Measurements from ENCODE around the gene TBCD. TPM values are rescaled to one million over a fixed set of nuclear protein-coding genes. Genes with fewer than 3 reads are reported as not detected.
A peak's percentile ranks its signal among the peaks of the same experiment; 100 is the strongest.

Gene TBCD
- total RNA-seq, 1 donor from 2014 or later: 59.8 TPM

- Mint-ChIP-seq H3K36me3 (ENCODE audit: low read depth) (peaks cover 35% of the 10 kb centered on the region), H3K27ac (ENCODE audit: unreplicated experiment) (no peak overlapping the region), H3K27me3 (ENCODE audit: low read depth) (no peaks in the 10 kb centered on the region), H3K9me3 (ENCODE audit: low read depth) (no peaks in the 10 kb centered on the region), H3K4me1 (ENCODE audit: low read depth) (no peaks in the 10 kb centered on the region), H3K4me3 (ENCODE audit: unreplicated experiment) (no peak overlapping the region)
- DNase-seq (ENCODE audit: low spot score): peak; percentile 71
- TF ChIP-seq, protein P1, sequence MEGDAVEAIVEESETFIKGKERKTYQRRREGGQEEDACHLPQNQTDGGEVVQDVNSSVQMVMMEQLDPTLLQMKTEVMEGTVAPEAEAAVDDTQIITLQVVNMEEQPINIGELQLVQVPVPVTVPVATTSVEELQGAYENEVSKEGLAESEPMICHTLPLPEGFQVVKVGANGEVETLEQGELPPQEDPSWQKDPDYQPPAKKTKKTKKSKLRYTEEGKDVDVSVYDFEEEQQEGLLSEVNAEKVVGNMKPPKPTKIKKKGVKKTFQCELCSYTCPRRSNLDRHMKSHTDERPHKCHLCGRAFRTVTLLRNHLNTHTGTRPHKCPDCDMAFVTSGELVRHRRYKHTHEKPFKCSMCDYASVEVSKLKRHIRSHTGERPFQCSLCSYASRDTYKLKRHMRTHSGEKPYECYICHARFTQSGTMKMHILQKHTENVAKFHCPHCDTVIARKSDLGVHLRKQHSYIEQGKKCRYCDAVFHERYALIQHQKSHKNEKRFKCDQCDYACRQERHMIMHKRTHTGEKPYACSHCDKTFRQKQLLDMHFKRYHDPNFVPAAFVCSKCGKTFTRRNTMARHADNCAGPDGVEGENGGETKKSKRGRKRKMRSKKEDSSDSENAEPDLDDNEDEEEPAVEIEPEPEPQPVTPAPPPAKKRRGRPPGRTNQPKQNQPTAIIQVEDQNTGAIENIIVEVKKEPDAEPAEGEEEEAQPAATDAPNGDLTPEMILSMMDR (IDR thresholded peaks at IDR 0.05): no peak
Observed at GRCh38 chr17:82926716-82927115, 174.9 kb downstream of the TBCD start.

DNA sequence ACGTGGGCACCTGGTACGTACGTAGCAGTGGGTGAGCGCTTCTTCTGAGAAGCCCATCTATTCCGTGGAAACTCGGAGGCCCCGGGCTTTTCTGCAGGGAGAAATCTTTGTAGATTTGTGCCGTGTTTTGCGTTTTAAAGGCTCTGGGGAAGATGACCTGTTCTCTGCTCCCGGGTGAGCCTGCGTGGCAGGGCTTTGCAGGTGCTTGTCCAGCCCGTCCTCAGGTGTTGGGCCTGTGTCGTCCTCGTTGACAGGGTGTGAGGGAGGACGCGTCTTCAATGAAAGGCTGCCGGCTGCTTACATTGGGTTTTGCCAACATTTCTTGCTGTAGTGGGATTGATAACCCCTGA, 175.4 kb downstream of the TBCD start:
- H3K27me3 Mint-ChIP-seq (ENCODE audit: low read depth): no peaks in the 10 kb centered on the region
- H3K4me3 Mint-ChIP-seq (ENCODE audit: unreplicated experiment): no peak overlapping the region
- no peaks in the 10 kb centered on the region for H3K4me1 Mint-ChIP-seq (ENCODE audit: low read depth)
- no peaks in the 10 kb centered on the region for H3K9me3 Mint-ChIP-seq (ENCODE audit: low read depth)
- peak; percentile 38 for DNase-seq (ENCODE audit: low spot score)
- peaks cover 35% of the 10 kb centered on the region for H3K36me3 Mint-ChIP-seq (ENCODE audit: low read depth)
- TF ChIP-seq, protein P1 (IDR thresholded peaks at IDR 0.05): no peak
- no peak overlapping the region for H3K27ac Mint-ChIP-seq (ENCODE audit: unreplicated experiment)

DNA sequence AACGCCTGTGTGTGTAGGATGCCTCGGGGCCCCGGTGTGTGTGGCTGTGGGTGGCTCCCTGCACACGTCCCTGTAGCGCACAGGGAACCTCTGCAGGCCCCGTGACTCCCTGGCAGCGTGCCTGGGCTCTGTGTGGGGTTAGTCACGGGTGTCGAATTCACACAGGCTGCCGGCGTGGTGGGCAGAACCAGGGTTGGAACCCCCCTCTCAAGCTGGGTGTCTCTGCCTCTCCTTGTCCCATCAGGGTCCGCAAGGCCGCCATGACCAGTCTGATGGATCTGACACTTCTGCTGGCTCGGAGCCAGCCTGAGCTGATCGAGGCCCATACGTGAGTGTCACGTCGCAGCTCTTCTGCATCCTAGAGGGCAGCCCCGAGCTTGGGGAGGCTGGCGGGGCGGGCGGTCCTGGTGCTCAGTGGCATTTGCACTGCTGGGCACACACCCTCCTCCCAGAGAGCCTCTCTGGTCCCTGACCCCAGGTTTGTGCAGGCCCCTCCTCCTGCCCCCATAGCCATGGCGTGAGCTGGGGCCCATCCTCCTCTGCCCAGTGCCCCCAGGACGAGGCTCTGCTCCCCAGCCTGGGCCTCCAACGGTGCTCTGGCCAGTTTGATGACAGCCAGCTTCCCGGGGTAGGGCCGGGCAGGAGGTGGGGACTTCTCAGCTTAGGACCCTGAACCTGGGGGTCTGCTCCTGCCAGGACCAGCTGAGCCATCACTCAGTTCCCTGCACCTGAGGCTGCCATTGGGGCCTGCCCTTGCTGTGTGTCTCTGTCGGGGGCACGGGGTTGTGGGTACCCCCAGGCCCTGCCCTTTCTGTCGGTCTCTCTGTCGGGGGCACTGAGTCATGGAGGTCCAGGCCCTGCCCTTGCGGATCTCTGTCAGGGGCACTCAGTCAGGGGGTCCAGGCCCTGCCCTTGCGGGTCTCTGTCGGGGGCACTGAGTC, 176.1 kb downstream of the TBCD start:
- H3K27ac Mint-ChIP-seq (ENCODE audit: unreplicated experiment): no peak overlapping the region
- TF ChIP-seq, protein P1 (IDR thresholded peaks at IDR 0.05): no peak
- DNase-seq (ENCODE audit: low spot score): peak; percentile 87
- H3K4me3 Mint-ChIP-seq (ENCODE audit: unreplicated experiment): no peak overlapping the region
- H3K9me3 Mint-ChIP-seq (ENCODE audit: low read depth): no peaks in the 10 kb centered on the region
- H3K27me3 Mint-ChIP-seq (ENCODE audit: low read depth): no peaks in the 10 kb centered on the region
- H3K36me3 Mint-ChIP-seq (ENCODE audit: low read depth): peaks cover 35% of the 10 kb centered on the region
- no peaks in the 10 kb centered on the region for H3K4me1 Mint-ChIP-seq (ENCODE audit: low read depth)

DNA sequence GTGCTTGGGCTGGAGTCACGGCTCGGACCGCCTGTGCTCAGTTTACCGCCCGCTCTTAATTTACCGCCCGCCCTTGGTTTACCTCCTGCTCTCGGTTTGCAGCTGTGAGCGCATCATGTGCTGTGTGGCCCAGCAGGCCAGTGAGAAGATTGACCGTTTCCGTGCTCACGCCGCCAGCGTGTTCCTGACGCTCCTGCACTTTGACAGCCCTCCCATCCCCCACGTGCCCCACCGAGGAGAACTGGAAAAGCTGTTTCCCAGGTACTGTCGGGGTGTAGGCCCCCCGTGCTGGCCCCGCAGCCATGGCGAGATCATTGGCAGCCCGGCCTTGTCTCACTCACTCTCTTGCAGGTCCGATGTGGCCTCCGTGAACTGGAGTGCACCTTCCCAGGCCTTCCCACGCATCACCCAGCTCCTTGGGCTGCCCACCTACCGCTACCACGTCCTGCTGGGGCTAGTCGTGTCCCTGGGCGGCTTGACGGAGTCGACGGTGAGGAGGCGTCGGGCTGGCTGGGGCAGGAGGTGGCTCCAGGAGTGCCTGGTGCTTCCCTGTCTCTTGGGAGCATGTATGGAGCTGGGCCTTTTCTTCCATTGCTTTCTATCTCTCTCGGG, 177.3 kb downstream of the TBCD start:
- TF ChIP-seq, protein P1 (IDR thresholded peaks at IDR 0.05): no peak

GRCh38 chr17:82929676-82930042, 177.8 kb downstream of the TBCD start:
- Mint-ChIP-seq H3K4me1 (ENCODE audit: low read depth) (no peaks in the 10 kb centered on the region), H3K36me3 (ENCODE audit: low read depth) (peaks cover 33% of the 10 kb centered on the region), H3K4me3 (ENCODE audit: unreplicated experiment) (no peak overlapping the region), H3K27me3 (ENCODE audit: low read depth) (no peaks in the 10 kb centered on the region), H3K9me3 (ENCODE audit: low read depth) (no peaks in the 10 kb centered on the region), H3K27ac (ENCODE audit: unreplicated experiment) (no peak overlapping the region)
- TF ChIP-seq, protein P1 (IDR thresholded peaks at IDR 0.05): no peak
- DNase-seq (ENCODE audit: low spot score): peak; percentile 61

More for the DNA sequence above, 177.3 kb downstream of the TBCD start:
- Mint-ChIP-seq H3K4me1 (ENCODE audit: low read depth) (no peaks in the 10 kb centered on the region), H3K27ac (ENCODE audit: unreplicated experiment) (no peak overlapping the region), H3K27me3 (ENCODE audit: low read depth) (no peaks in the 10 kb centered on the region), H3K36me3 (ENCODE audit: low read depth) (peaks cover 35% of the 10 kb centered on the region), H3K4me3 (ENCODE audit: unreplicated experiment) (no peak overlapping the region), H3K9me3 (ENCODE audit: low read depth) (no peaks in the 10 kb centered on the region)
- DNase-seq (ENCODE audit: low spot score): peak; percentile 90
